Measurements from ENCODE around the gene TAF3.

Gene TAF3

DNA sequence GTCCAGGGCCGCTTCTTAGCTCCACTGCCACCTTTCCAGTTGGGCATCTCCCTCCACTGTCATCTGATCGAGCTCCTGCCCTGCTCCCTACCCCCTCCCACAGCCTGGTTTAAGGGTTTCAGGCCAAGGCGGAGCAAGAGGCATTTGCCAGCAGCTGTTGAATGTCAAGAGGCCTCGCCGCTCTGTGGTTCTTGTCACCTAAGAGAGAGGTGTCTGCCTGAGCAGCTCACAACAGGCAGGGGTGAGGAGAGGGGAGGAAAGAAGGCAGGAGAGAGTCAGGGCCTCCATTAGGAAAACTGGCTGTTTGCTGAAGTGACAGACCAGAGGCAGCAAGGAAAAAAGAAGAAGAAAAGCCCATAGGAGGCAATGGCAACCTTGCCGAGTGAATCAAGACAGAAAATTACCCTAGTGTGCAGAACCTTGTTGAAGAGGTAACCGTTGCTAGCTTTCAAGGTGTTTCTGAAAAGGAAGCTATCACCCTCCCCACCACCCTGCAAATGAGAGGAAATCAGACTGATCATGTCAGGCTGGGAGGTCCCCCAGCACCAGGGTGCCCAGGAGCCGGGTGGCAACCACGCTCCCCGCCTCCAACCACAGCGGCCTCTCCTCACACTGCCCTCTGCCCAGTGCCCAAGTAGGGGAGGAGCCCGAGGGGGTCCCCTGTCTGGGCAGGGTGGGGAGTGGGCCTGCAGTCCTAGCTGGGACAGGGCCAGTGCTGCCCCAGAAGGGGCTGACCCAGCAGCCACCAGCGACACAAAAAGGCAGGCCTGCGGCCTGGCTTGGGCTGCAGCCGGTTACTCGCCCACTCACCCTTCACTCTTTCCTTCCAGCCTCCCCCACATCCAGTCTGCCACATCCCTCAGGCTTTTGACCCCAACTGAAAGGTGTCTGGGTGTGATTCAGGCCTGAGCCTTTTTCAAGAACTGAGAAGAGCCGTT lies 243.2 kb downstream of the TAF3 start:
- no peak for DNase-seq

DNA sequence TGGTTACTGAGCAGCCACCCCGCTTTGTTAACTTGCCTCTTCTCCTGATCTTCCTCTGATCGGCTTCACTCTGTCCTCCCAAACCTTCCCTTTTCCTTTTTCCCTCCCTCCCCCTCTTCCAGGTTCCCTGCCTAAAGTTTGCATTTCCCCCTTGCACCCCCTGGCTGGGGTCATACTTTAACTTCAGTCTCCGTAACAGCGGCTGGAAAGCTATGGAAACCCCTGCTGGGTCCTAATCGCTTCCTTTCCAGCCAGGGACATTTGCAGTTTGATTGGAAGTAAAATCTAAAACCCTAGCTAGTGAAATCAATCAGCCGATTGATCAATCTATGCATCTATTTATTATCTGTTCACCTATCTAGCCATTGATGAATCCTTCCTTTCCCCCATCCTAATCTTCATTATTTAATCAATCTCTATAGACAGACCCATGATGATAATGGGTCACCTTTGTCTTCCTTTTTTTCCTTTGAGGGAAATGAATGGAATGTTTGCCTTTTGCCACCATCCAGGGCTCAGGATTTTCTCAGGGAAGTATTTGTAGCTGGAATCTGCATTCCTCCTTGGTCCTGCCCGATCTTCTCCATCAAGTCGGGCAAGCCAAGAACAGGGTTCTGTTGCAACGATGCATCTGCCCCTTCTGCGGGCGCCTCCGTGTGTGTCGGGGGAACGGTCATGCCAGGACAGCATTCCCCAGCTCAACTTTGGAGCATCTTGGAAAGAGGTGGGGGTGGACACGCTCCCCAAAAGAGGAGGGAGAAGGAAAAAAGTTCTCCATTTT lies 245.0 kb downstream of the TAF3 start:
- no peak for DNase-seq

DNA sequence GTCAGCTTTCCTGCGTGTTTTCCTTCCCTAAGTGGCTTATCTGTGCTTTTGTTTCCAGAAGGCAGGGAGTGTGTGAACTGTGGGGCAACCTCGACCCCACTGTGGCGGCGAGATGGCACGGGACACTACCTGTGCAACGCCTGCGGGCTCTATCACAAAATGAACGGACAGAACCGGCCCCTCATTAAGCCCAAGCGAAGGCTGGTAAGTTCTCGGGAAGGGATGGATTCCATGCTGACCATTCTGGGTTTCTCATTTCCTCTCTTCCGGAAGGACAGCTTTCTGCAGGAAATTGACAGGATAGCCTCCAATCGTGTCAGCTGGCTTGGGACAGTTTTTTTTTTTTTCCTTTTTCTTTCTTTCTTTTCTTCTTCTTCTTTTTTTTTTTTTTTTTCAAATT lies 245.6 kb downstream of the TAF3 start:
- DNase-seq: no peak

DNA sequence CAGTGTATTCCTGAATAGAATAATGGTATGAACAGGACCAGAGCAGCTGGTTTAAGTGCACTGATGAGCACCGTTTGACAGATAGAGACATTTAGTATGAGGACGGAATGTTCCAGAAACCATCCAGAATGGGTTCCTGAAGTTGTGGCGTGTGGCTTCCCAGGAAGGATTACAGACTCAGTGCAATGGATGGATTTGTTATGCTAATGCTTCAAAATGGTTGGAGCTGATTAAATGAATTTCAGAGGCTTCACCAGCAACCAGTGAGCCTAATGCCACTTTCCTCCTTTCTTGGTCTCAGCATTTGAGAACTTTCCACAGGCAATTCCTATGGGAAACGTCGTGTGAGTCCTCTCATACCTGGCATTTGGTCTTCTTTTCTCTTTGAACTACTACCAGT lies 246.1 kb downstream of the TAF3 start:
- no peak for DNase-seq

DNA sequence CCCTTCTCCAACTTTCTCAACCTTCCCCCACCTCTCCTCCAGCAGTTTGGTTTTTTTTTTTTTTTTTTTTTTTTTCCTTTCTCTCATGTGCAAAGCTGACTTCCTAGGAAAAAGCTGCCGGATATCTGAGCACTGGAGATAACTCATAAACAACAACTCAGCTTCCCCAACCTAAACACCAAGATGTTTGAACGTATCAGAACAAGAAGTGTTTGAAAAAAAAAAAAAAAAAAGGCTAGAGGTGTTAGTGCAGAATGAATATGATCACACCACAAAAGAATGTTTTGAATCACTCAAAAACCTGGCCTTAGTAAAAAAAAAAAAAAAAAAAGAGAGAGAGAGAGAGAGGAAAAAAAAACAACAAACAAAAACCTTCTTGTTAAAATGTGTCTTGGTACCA lies 247.3 kb downstream of the TAF3 start:
- no peak for DNase-seq

DNA sequence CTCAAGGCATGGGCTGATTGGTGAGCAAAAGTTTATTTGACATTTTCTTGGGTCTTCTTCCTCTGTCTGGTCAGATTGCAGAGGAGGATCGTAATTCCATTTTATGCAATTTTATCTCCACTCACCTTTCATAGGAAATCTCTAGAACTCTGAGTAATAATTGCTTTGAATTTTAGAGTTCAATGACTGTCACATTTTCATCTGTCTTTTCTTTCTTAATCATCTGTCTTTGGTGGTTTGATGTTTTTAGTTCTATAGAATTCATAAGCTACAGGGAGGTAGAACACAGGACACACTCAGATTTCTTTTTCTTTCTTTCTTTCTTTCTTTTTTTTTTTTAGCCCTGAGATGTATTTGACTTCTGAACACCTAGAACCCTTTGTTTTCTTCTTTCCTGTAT lies 247.8 kb downstream of the TAF3 start:
- DNase-seq: no peak

Data from femur (tissue), 1 donor.